ENCODE measurements around the gene AP3D1.

- TF ChIP-seq CTCF (IDR thresholded peaks at IDR 0.05) (no peak), POLR2A (IDR thresholded peaks at IDR 0.05) (no peak), POLR2AphosphoS5 (IDR thresholded peaks at IDR 0.05) (no peak)
Measured at GRCh38 chr19:2135474-2136402, 15.6 kb downstream of the AP3D1 start.

Measured in transverse colon (tissue), 4 donors.